ENCODE measurements around the gene TRERF1. TPM values are rescaled to one million over a fixed set of nuclear protein-coding genes. Genes with fewer than 3 reads are reported as not detected.

The TRERF1 gene
- polyA plus RNA-seq (3.2 to 4.8 TPM (median 4.5 TPM) in 3 replicates), polyA minus RNA-seq (5.4 to 18.3 TPM (median 9.5 TPM) in 3 replicates)
- polyA plus RNA-seq (2011; ENCODE audit: low read depth) = 2.0 TPM
- 3.3 TPM in 2 replicates for polyA plus RNA-seq (2011; cell fraction: cytosol; rRNA removed)
- 12.0 and 14.6 TPM in 2 replicates for polyA plus RNA-seq (2011; cell fraction: nucleus; rRNA removed)
- 2.4 and 6.4 TPM in 2 replicates for polyA plus RNA-seq (2012; ENCODE audit: low replicate concordance)
- 3.8 TPM for polyA minus RNA-seq (2011; cell fraction: cytosol; rRNA and poly(A)+ RNA removed)
- polyA minus RNA-seq (2011; cell fraction: nucleus; rRNA and poly(A)+ RNA removed) = 8.7 and 14.2 TPM in 2 replicates

GRCh38 chr6:42451333-42452170, at the start of gene TRERF1:
TSS of gene TRERF1 (minus strand) at chr6:42451926. CDS start at chr6:42269590, 182,336 bp downstream.
- Histone ChIP-seq H3K4me1 (ENCODE audit: control insufficient read depth, extremely low read depth, insufficient read depth, low read length) (peaks cover 36% of the 10 kb centered on the region), H3K4me3 (ENCODE audit: control insufficient read depth in 2 of 3, extremely low read depth in 1 of 3, insufficient read depth in 2 of 3, low read depth in 1 of 3, low read length in 3 of 3) (peak within 1 kb of the TSS; percentile 69 to 92 (median 81)), H3K27me3 (ENCODE audit: control insufficient read depth, extremely low read depth, insufficient read depth, low read length) (no peaks in the 10 kb centered on the region), H3K27ac (ENCODE audit: control insufficient read depth, insufficient read depth, low read length) (peak within 1 kb of the TSS; percentile 70), H3K9me1 (ENCODE audit: control insufficient read depth, extremely low read depth, insufficient read depth, low read length) (no peaks in the 10 kb centered on the region), H3K36me3 (ENCODE audit: control insufficient read depth in 2 of 2, extremely low read depth in 1 of 2, insufficient read depth in 2 of 2, low read length in 2 of 2) (no peaks in the 10 kb centered on the region), H2AFZ (ENCODE audit: control insufficient read depth, low read length) (peak within 1 kb of the TSS; percentile 91), H3K79me2 (ENCODE audit: control insufficient read depth, insufficient read depth, low read length) (peaks cover 39% of the 10 kb centered on the region), H3K9ac (ENCODE audit: control insufficient read depth, extremely low read depth, insufficient read depth, low read length) (peak within 1 kb of the TSS; percentile 80), H3K9me3 (ENCODE audit: control insufficient read depth, low read depth, low read length) (no peaks in the 10 kb centered on the region), H3K4me2 (ENCODE audit: control insufficient read depth, extremely low read depth, insufficient read depth, low read depth, low read length) (peak within 1 kb of the TSS; percentile 100), H4K20me1 (ENCODE audit: control insufficient read depth, extremely low read depth, insufficient read depth, low read length) (no peaks in the 10 kb centered on the region)
- no peak for FAIRE-seq
- DNase-seq (ENCODE audit: low read depth, low spot score) = no peak
- no peak for TF ChIP-seq EZH2 (IDR thresholded peaks at IDR 0.05; ENCODE audit: low read length)
- no peak for TF ChIP-seq CTCF (optimal IDR thresholded peaks at IDR 0.05 in 1 of 3, IDR thresholded peaks at IDR 0.05 in 1 of 3, conservative IDR thresholded peaks at IDR 0.05 in 1 of 3; ENCODE audit: extremely low read depth in 1 of 3, insufficient read depth in 2 of 3, low read length in 3 of 3)
- dilution Hi-C loops (cut with MboI; ENCODE audit: extremely low pct_ligation_motif_present, low sequenced_read_pairs) = no loop called here

- H3K79me2 ChIP-seq (ENCODE audit: control insufficient read depth, insufficient read depth, low read length) = no peaks in the 10 kb centered on the region
- no peaks in the 10 kb centered on the region for H4K20me1 ChIP-seq (ENCODE audit: control insufficient read depth, extremely low read depth, insufficient read depth, low read length)
- H3K27me3 ChIP-seq (ENCODE audit: control insufficient read depth, extremely low read depth, insufficient read depth, low read length) = no peaks in the 10 kb centered on the region
- H3K9me3 ChIP-seq (ENCODE audit: control insufficient read depth, low read depth, low read length) = no peaks in the 10 kb centered on the region
- no peaks in the 10 kb centered on the region for H3K4me1 ChIP-seq (ENCODE audit: control insufficient read depth, extremely low read depth, insufficient read depth, low read length)
- H2AFZ ChIP-seq (ENCODE audit: control insufficient read depth, low read length) = no peak overlapping the region
- no peak for FAIRE-seq
- DNase-seq (ENCODE audit: low read depth, low spot score) = no peak
- dilution Hi-C loops (cut with MboI; ENCODE audit: extremely low pct_ligation_motif_present, low sequenced_read_pairs) = no loop called here
- H3K9ac ChIP-seq (ENCODE audit: control insufficient read depth, extremely low read depth, insufficient read depth, low read length) = no peak overlapping the region
- no peaks in the 10 kb centered on the region for H3K9me1 ChIP-seq (ENCODE audit: control insufficient read depth, extremely low read depth, insufficient read depth, low read length)
- H3K4me2 ChIP-seq (ENCODE audit: control insufficient read depth, extremely low read depth, insufficient read depth, low read depth, low read length) = no peak overlapping the region
- no peak for TF ChIP-seq EZH2 (IDR thresholded peaks at IDR 0.05; ENCODE audit: low read length)
- no peak for TF ChIP-seq CTCF (optimal IDR thresholded peaks at IDR 0.05 in 1 of 3, IDR thresholded peaks at IDR 0.05 in 1 of 3, conservative IDR thresholded peaks at IDR 0.05 in 1 of 3; ENCODE audit: extremely low read depth in 1 of 3, insufficient read depth in 2 of 3, low read length in 3 of 3)
- no peak overlapping the region for H3K27ac ChIP-seq (ENCODE audit: control insufficient read depth, insufficient read depth, low read length)
- no peak overlapping the region for H3K4me3 ChIP-seq (ENCODE audit: control insufficient read depth in 2 of 3, extremely low read depth in 1 of 3, insufficient read depth in 2 of 3, low read depth in 1 of 3, low read length in 3 of 3)
- no peaks in the 10 kb centered on the region for H3K36me3 ChIP-seq (ENCODE audit: control insufficient read depth in 2 of 2, extremely low read depth in 1 of 2, insufficient read depth in 2 of 2, low read length in 2 of 2)
Measured at GRCh38 chr6:42498473-42499128, 46.9 kb upstream of the TRERF1 start.

Measured in keratinocyte (primary cell).